Adipocyte (in vitro differentiated cells): ENCODE results near the gene PADI4.
A peak's percentile ranks its signal among the peaks of the same experiment; 100 is the strongest.

Experiments used
- DNase-seq: peaks from one replicate; pipeline ENCODE4 v3.0.0-alpha.2; 2015; ENCODE audit warnings: low read depth
- H3K27me3 ChIP-seq: replicated peaks from 2 replicates; pipeline ENCODE4 v1.7.0; 2013; ENCODE audit warnings: mild to moderate bottlenecking, low read length, moderate library complexity; ENCODE audit not compliant: control insufficient read depth, insufficient read depth
- H3K36me3 ChIP-seq: 2 replicates; pipeline ENCODE4 v1.7.0; 2013; ENCODE audit warnings: low read length, mild to moderate bottlenecking, moderate library complexity; ENCODE audit not compliant: control insufficient read depth, insufficient read depth, severe bottlenecking
- H3K4me1 ChIP-seq: 2 replicates; pipeline ENCODE4 v1.7.0; 2013; ENCODE audit warnings: mild to moderate bottlenecking, low read length, moderate library complexity; ENCODE audit not compliant: control insufficient read depth, insufficient read depth
- H3K4me3 ChIP-seq: 2 replicates; pipeline ENCODE4 v1.7.0; 2013; ENCODE audit warnings: mild to moderate bottlenecking, low read length, moderate library complexity
- H3K9ac ChIP-seq: 2 replicates; pipeline ENCODE4 v1.7.0; 2013; ENCODE audit warnings: mild to moderate bottlenecking, low read length, moderate library complexity
- H3K9me3 ChIP-seq: 2 replicates; pipeline ENCODE4 v1.7.0; 2013; ENCODE audit warnings: mild to moderate bottlenecking, low read length, moderate library complexity; ENCODE audit not compliant: control insufficient read depth

The PADI4 gene

GRCh38 chr1:17272646-17273045 is 35.4 kb upstream of the PADI4 start:
- DNase-seq: no peak
- Histone ChIP-seq H3K27me3 (peaks cover 35% of the 10 kb centered on the region), H3K36me3 (no peaks in the 10 kb centered on the region), H3K4me3 (no peak overlapping the region), H3K9ac (no peak overlapping the region), H3K9me3 (no peaks in the 10 kb centered on the region), H3K4me1 (no peaks in the 10 kb centered on the region)

DNA sequence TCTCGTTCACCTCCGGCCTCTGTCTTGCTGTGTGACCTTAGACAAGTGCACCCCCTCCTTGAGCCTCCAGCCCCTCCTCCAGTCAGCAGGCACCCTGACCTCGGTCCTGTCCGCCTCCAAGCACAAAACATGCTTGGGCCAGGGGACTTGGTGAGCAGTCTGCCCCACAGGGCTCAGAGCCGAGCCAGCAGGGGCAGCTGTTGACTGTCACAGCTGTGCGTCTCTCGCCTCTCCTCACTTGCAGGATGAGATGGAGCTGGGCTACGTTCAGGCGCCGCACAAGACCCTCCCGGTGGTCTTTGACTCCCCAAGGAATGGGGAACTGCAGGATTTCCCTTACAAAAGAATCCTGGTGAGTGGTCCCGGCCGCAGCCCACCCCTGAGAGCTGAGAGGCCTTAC is 34.9 kb upstream of the PADI4 start:
- Histone ChIP-seq H3K4me1 (no peaks in the 10 kb centered on the region), H3K36me3 (no peaks in the 10 kb centered on the region), H3K4me3 (no peak overlapping the region), H3K9me3 (no peaks in the 10 kb centered on the region), H3K27me3 (peaks cover 36% of the 10 kb centered on the region), H3K9ac (no peak overlapping the region)
- no peak for DNase-seq

- Histone ChIP-seq H3K9ac (no peak overlapping the region), H3K4me1 (no peaks in the 10 kb centered on the region), H3K27me3 (peaks cover 47% of the 10 kb centered on the region), H3K4me3 (no peak overlapping the region), H3K36me3 (no peaks in the 10 kb centered on the region), H3K9me3 (no peaks in the 10 kb centered on the region)
- peak; percentile 9 for DNase-seq
Observed at GRCh38 chr1:17274186-17275170, 33.5 kb upstream of the PADI4 start.

DNA sequence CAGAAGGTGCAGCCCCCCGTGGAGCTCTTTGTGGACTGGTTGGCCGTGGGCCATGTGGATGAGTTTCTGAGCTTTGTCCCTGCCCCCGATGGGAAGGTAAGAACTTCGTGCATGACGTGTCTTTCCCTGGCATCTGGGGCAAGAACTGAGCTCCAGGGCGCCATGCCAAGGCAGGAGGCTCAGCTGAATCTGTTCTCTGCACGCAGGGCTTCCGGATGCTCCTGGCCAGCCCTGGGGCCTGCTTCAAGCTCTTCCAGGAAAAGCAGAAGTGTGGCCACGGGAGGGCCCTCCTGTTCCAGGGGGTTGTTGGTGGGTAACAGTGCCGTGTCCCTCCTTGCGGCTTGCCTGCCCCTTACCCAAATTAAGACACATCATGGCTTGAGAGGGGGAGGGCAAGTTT is 31.4 kb upstream of the PADI4 start:
- Histone ChIP-seq H3K27me3 (peaks cover 64% of the 10 kb centered on the region), H3K9ac (no peak overlapping the region), H3K9me3 (no peaks in the 10 kb centered on the region), H3K4me3 (no peak overlapping the region), H3K4me1 (no peaks in the 10 kb centered on the region), H3K36me3 (no peaks in the 10 kb centered on the region)
- DNase-seq: peak; percentile 22

GRCh38 chr1:17277511-17278159 is 30.4 kb upstream of the PADI4 start:
- Histone ChIP-seq H3K9me3 (no peaks in the 10 kb centered on the region), H3K4me1 (no peaks in the 10 kb centered on the region), H3K4me3 (no peak overlapping the region), H3K27me3 (peaks cover 74% of the 10 kb centered on the region), H3K9ac (no peak overlapping the region), H3K36me3 (no peaks in the 10 kb centered on the region)
- DNase-seq: no peak

DNA sequence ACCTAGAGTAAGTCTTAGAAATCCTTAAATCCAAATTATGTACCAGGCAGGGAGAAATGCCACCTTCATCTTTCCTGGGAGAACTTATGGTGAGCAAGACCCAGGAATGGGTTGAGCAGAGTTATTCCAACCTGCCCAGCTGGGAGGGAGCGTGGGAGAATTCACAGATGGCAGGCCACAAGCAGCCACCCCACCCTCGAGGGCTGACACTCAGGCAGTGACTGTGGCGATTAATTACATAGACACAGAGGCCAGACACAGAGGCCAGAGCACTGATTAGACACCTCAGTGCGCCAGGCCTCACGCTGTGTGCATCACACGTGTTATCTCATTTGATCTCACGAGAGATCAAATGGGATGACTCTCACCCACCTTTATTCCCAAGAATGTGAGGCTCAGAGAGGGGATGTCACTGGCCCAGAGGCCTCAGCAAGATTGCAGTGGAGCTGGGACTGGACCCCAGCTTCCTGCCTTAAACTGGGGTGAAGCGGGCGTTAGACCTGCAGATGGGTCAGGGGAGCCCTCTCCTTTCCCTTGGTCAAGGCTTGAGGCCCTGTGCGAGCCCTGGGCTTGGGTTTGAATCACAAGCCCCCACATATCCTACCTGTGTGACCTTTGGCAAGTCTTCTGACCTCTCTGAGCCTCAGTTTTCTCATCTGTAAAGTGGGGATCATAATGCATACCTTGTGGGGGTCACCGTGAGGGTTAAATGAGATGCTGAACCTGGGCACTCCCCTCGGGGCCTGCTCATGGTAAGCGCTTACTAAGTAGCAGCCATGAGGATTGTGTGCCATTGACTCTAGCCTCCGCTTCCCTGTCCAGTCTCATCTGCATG is 28.8 kb upstream of the PADI4 start:
- no peak overlapping the region for H3K9ac ChIP-seq
- peaks cover 81% of the 10 kb centered on the region for H3K27me3 ChIP-seq
- no peak overlapping the region for H3K4me3 ChIP-seq
- H3K9me3 ChIP-seq: no peaks in the 10 kb centered on the region
- DNase-seq: no peak
- H3K4me1 ChIP-seq: no peaks in the 10 kb centered on the region
- H3K36me3 ChIP-seq: no peaks in the 10 kb centered on the region

DNA sequence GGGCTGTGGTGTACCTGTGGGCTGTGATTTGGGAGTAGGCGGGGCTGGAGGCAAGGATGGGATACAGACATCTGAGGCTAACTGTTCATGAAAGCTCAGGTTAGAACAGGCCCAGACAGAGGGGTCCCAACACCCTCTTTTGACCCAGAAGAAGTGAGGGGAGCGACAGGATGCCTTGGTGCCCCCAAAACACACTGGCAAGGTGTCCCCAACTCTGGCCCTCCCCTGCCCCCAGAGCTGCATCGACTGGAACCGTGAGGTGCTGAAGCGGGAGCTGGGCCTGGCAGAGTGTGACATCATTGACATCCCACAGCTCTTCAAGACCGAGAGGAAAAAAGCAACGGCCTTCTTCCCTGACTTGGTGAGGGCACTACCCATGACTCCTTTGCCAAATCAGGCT is 27.6 kb upstream of the PADI4 start:
- DNase-seq: no peak
- no peaks in the 10 kb centered on the region for H3K36me3 ChIP-seq
- H3K27me3 ChIP-seq: peaks cover 85% of the 10 kb centered on the region
- no peak overlapping the region for H3K9ac ChIP-seq
- no peaks in the 10 kb centered on the region for H3K4me1 ChIP-seq
- no peak overlapping the region for H3K4me3 ChIP-seq
- no peaks in the 10 kb centered on the region for H3K9me3 ChIP-seq

DNA sequence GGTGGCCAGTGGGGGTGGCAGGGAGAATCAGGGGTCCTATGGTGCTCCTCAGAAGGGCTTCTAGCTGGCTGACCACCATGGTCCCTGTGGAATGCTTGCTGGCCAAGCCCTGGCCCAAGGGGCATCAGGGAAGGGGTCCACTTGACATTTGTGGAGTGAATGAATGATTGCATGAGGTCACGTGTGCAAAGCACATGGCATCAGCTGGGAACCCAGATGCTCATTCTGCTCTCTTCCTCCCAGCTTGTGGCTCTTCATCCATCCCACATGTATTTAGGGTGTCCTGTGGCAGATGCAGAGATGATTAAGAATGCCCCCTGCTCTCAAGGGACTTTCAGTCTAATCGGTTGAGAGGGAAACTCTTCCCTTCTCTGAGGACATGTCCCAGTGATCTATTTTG is 27.1 kb upstream of the PADI4 start:
- H3K9ac ChIP-seq: no peak overlapping the region
- no peak for DNase-seq
- no peaks in the 10 kb centered on the region for H3K4me1 ChIP-seq
- H3K4me3 ChIP-seq: no peak overlapping the region
- H3K27me3 ChIP-seq: peaks cover 80% of the 10 kb centered on the region
- no peaks in the 10 kb centered on the region for H3K9me3 ChIP-seq
- H3K36me3 ChIP-seq: no peaks in the 10 kb centered on the region

DNA sequence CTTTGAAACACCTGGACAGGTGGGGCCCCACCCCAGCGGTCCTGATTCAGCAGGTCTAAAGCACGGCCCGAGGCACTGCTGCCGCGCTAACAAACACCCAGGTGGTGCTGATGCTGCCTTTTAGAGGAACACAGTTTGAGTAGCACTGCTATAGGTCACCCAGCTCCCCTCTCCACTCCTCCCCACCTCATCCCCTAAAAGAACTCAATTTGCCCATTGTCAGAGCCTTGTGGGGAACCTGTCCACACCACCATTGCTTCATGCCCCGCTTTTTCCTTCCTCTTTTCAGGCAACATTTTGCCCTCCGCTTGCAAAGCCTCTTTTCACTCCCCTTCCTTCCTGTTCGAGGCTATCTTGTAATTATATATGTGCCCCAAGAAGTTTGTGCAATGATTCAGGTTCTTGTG is 26.2 kb upstream of the PADI4 start:
- no peak for DNase-seq
- H3K36me3 ChIP-seq: no peaks in the 10 kb centered on the region
- peaks cover 79% of the 10 kb centered on the region for H3K27me3 ChIP-seq
- no peak overlapping the region for H3K4me3 ChIP-seq
- H3K9me3 ChIP-seq: no peaks in the 10 kb centered on the region
- no peak overlapping the region for H3K9ac ChIP-seq
- no peaks in the 10 kb centered on the region for H3K4me1 ChIP-seq

GRCh38 chr1:17282836-17283235 is 25.2 kb upstream of the PADI4 start:
- Histone ChIP-seq H3K9me3 (no peaks in the 10 kb centered on the region), H3K36me3 (no peaks in the 10 kb centered on the region), H3K4me1 (no peaks in the 10 kb centered on the region), H3K27me3 (peaks cover 74% of the 10 kb centered on the region), H3K9ac (no peak overlapping the region), H3K4me3 (no peak overlapping the region)
- DNase-seq: no peak

DNA sequence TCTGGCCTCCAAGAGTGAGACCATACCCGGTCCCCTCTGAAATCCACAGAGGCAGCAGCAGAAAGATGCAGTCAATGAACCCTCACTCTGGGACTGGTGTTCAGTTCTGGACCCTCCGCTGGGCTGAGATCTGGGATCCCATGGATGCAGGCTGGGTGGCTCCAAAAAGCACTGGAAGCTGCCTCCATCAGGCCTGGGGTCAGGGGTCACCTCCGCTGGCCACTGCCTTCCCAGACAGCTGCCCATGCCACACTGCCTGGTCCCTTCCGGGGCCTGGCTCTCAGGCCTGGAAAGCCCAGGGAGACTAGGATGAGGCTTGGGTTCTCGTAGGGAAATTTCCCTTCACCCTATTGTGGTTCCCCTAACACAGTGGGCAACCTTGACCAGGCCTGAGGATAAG is 21.4 kb upstream of the PADI4 start:
- Histone ChIP-seq H3K36me3 (no peaks in the 10 kb centered on the region), H3K27me3 (peaks cover 61% of the 10 kb centered on the region), H3K4me3 (no peak overlapping the region), H3K9ac (no peak overlapping the region), H3K9me3 (no peaks in the 10 kb centered on the region), H3K4me1 (no peaks in the 10 kb centered on the region)
- DNase-seq: no peak
